Stimulated activated CD8-positive, alpha-beta memory T cell treated with anti-CD3 and anti-CD28 coated beads, Interleukin-7, amount 100 ng/mL, for 48 hours (primary cell): ENCODE results near the gene UBA5.
A peak's percentile ranks its signal among the peaks of the same experiment; 100 is the strongest.

Experiments used
- DNase-seq, 2 donors: peaks; one replicate each; pipeline ENCODE4 v3.0.0-alpha.2; 2020; ENCODE audit warnings: low read depth in 1 of 2; ENCODE audit errors: extremely low read depth in 1 of 2

Gene UBA5

GRCh38 chr3:132652640-132653270 is 7.4 kb upstream of the UBA5 start:
- no peak for DNase-seq

GRCh38 chr3:132654190-132654589 is 5.9 kb upstream of the UBA5 start:
- DNase-seq, result no peak

GRCh38 chr3:132654721-132655120 is 5.4 kb upstream of the UBA5 start:
- DNase-seq, result no peak

GRCh38 chr3:132655471-132655870 is 4.7 kb upstream of the UBA5 start:
- DNase-seq, result no peak

- no peak for DNase-seq
Measured at GRCh38 chr3:132657869-132658747, 2.0 kb upstream of the UBA5 start.

- DNase-seq, result no peak
Measured at GRCh38 chr3:132659000-132659364, 1.1 kb upstream of the UBA5 start.

- peak; percentile 13 to 23 for DNase-seq
Measured at GRCh38 chr3:132659365-132660051, 621 bp upstream of the UBA5 start, which contains the start of gene ACAD11. ACAD11 (minus strand) TSS chr3:132659809; CDS start chr3:132659751, 58 bp downstream.

GRCh38 chr3:132660811-132661070 is 612 bp downstream of the UBA5 start:
- DNase-seq, result no peak

GRCh38 chr3:132661101-132661500 is 972 bp downstream of the UBA5 start:
- DNase-seq, result no peak

GRCh38 chr3:132662212-132662611 is 2.1 kb downstream of the UBA5 start:
- no peak for DNase-seq

- DNase-seq, result no peak
Measured at GRCh38 chr3:132665230-132665745, 5.2 kb downstream of the UBA5 start.

GRCh38 chr3:132669256-132669777 is 9.2 kb downstream of the UBA5 start:
- no peak for DNase-seq

GRCh38 chr3:132675408-132675807 is 15.3 kb downstream of the UBA5 start:
- DNase-seq, result no peak

GRCh38 chr3:132679911-132680310 is 19.8 kb downstream of the UBA5 start:
- no peak for DNase-seq

GRCh38 chr3:132681421-132681820 is 21.3 kb downstream of the UBA5 start:
- DNase-seq, result no peak

- no peak for DNase-seq
Measured at GRCh38 chr3:132682201-132682600, 22.1 kb downstream of the UBA5 start.

- no peak for DNase-seq
Measured at GRCh38 chr3:132690040-132690439, 29.9 kb downstream of the UBA5 start.

GRCh38 chr3:132694991-132695390 is 34.9 kb downstream of the UBA5 start:
- no peak for DNase-seq

GRCh38 chr3:132695422-132695821 is 35.3 kb downstream of the UBA5 start:
- no peak for DNase-seq

GRCh38 chr3:132703733-132704132 is 43.6 kb downstream of the UBA5 start:
- no peak for DNase-seq

GRCh38 chr3:132709761-132710160 is 49.6 kb downstream of the UBA5 start:
- no peak for DNase-seq
